ENCODE measurements around the gene DOCK9. TPM values are rescaled to one million over a fixed set of nuclear protein-coding genes. Genes with fewer than 3 reads are reported as not detected.

Gene DOCK9
- total RNA-seq, 1 donor from 2014 or later: 43.5 TPM

DNA sequence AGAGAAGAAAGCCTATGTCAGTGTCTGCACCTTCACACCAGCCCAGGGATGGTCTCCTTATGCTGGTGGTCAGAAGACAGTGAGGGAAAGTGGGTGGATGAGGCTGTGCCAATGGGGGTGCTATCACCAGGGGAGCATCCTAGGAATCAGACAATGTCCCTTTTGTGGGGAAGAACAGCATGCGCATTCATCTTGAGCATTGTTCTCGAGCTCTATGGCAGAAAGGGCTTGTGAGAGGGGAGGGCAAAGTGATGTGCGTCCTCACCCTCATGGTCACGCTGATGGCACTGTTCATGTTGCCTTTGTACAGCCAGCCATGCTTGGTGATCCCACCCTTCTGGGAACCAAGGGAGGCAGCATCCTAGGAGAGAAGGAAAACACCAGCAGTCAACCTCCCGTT, 56.1 kb downstream of the DOCK9 start:
- no peaks in the 10 kb centered on the region for H3K27me3 Mint-ChIP-seq
- peaks cover 67% of the 10 kb centered on the region for H3K36me3 Mint-ChIP-seq (ENCODE audit: low read depth)
- H3K4me1 Mint-ChIP-seq: peaks cover 24% of the 10 kb centered on the region
- no peak for DNase-seq
- intact Hi-C loops (cut with micrococcal nuclease): no loop called here
- H3K9me3 Mint-ChIP-seq: no peaks in the 10 kb centered on the region
- no peak overlapping the region for H3K27ac Mint-ChIP-seq
- no peak overlapping the region for H3K4me3 Mint-ChIP-seq

DNA sequence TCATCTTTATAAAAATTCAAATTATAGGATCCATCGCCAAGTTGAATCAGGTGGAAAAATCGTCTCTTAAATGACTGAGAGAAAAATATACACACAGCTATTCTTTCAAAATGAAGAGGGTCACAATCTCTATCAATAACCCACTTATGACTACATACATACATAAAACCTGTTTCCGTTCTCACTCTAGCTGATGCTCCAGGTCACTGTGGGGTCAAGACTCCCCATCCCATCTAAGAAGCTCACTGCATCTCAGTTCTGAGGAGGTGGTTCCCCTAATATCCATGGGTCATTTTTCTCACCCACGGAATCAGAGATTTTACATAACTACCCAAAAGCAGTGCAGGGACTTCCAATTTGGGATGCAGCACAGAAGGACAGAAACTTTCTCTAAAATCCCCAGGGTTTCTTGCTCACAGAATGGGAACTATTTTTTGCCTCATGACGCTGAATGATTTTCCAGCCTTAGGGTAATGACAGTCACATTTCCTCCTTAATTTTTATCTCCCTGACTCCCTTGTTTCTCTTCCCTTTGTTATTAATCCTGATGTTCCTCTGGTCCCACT, 56.8 kb downstream of the DOCK9 start:
- DNase-seq: no peak
- no peaks in the 10 kb centered on the region for H3K27me3 Mint-ChIP-seq
- H3K4me3 Mint-ChIP-seq: no peak overlapping the region
- intact Hi-C loops (cut with micrococcal nuclease): no loop called here
- H3K27ac Mint-ChIP-seq: no peak overlapping the region
- no peaks in the 10 kb centered on the region for H3K9me3 Mint-ChIP-seq
- H3K4me1 Mint-ChIP-seq: peaks cover 28% of the 10 kb centered on the region
- peaks cover 66% of the 10 kb centered on the region for H3K36me3 Mint-ChIP-seq (ENCODE audit: low read depth)

GRCh38 chr13:98919566-98919965, 58.3 kb downstream of the DOCK9 start:
- Mint-ChIP-seq H3K36me3 (ENCODE audit: low read depth) (peaks cover 66% of the 10 kb centered on the region), H3K4me3 (peak overlapping the region; percentile 6), H3K9me3 (no peaks in the 10 kb centered on the region), H3K4me1 (peaks cover 33% of the 10 kb centered on the region), H3K27ac (peak overlapping the region; percentile 42), H3K27me3 (no peaks in the 10 kb centered on the region)
- no peak for DNase-seq
- intact Hi-C loops (cut with micrococcal nuclease): loop anchor here (1.0 kb wide), 1 partner anchor 9 kb away; no protein-coding TSS in a partner anchor

DNA sequence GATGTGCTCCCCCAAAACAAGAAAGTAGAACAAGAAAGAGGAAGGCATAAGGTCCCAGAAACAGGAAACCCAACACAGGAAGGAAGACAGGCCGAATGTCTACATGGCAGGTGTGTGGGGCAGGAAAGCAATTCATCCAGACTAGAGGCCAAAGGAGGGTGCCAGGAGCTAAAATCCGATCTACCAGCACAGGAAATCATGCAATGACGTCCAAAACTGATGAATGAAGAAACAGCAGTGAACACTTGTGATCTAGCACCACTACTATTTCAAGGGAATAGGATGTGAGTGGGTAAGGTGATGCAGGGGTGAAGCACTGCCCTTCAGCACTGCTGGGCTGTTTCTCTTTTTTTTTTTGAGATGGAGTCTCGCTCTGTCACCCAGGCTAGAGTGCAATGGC, 59.1 kb downstream of the DOCK9 start:
- Mint-ChIP-seq H3K4me3 (no peak overlapping the region), H3K27ac (peak overlapping the region; percentile 42), H3K27me3 (no peaks in the 10 kb centered on the region), H3K4me1 (peaks cover 33% of the 10 kb centered on the region), H3K9me3 (no peaks in the 10 kb centered on the region), H3K36me3 (ENCODE audit: low read depth) (peaks cover 63% of the 10 kb centered on the region)
- intact Hi-C loops (cut with micrococcal nuclease): loop anchor here (1.0 kb wide), 1 partner anchor 8 kb away; no protein-coding TSS in a partner anchor
- peak; percentile 63 for DNase-seq

DNA sequence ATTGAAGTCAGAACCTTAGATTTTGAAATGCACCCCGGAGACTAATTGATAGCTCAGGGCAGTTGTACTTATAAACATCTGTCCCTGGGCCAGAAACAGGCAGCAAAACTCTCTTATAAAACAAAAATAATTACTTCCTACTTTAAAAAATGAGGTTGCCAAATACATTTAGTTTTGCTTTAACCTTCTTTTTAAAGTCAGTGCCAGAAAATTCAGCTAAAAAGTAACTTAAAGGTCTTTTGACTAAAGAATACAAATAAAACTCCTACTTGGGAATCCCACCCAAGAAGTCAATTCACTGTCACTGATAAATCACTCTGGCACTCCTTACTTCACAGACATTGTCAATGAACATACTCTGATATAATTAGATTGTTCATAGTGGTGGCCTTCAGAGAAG, 60.7 kb downstream of the DOCK9 start:
- Mint-ChIP-seq H3K27ac (no peak overlapping the region), H3K36me3 (ENCODE audit: low read depth) (peaks cover 56% of the 10 kb centered on the region), H3K4me3 (no peak overlapping the region), H3K4me1 (peaks cover 40% of the 10 kb centered on the region), H3K27me3 (no peaks in the 10 kb centered on the region), H3K9me3 (no peaks in the 10 kb centered on the region)
- intact Hi-C loops (cut with micrococcal nuclease): no loop called here
- no peak for DNase-seq

- Mint-ChIP-seq H3K27me3 (no peaks in the 10 kb centered on the region), H3K9me3 (no peaks in the 10 kb centered on the region), H3K4me1 (peaks cover 40% of the 10 kb centered on the region), H3K4me3 (no peak overlapping the region), H3K36me3 (ENCODE audit: low read depth) (peaks cover 54% of the 10 kb centered on the region), H3K27ac (no peak overlapping the region)
- no peak for DNase-seq
- intact Hi-C loops (cut with micrococcal nuclease): no loop called here
These were observed 61.5 kb downstream of the DOCK9 start for GRCh38 chr13:98916403-98916802.

GRCh38 chr13:98915981-98916380, 61.9 kb downstream of the DOCK9 start:
- Mint-ChIP-seq H3K9me3 (no peaks in the 10 kb centered on the region), H3K4me1 (peaks cover 42% of the 10 kb centered on the region), H3K27ac (no peak overlapping the region), H3K4me3 (no peak overlapping the region), H3K36me3 (ENCODE audit: low read depth) (peaks cover 51% of the 10 kb centered on the region), H3K27me3 (no peaks in the 10 kb centered on the region)
- no peak for DNase-seq
- intact Hi-C loops (cut with micrococcal nuclease): no loop called here

- H3K9me3 Mint-ChIP-seq: no peaks in the 10 kb centered on the region
- no peaks in the 10 kb centered on the region for H3K27me3 Mint-ChIP-seq
- H3K36me3 Mint-ChIP-seq (ENCODE audit: low read depth): peaks cover 47% of the 10 kb centered on the region
- H3K4me1 Mint-ChIP-seq: peaks cover 44% of the 10 kb centered on the region
- intact Hi-C loops (cut with micrococcal nuclease): no loop called here
- H3K4me3 Mint-ChIP-seq: no peak overlapping the region
- DNase-seq: no peak
- H3K27ac Mint-ChIP-seq: peak overlapping the region; percentile 7
These were observed 62.3 kb downstream of the DOCK9 start for GRCh38 chr13:98915563-98915962.

GRCh38 chr13:98913741-98914140, 64.1 kb downstream of the DOCK9 start:
- peaks cover 3% of the 10 kb centered on the region for H3K9me3 Mint-ChIP-seq
- H3K27ac Mint-ChIP-seq: no peak overlapping the region
- peaks cover 44% of the 10 kb centered on the region for H3K4me1 Mint-ChIP-seq
- peaks cover 45% of the 10 kb centered on the region for H3K36me3 Mint-ChIP-seq (ENCODE audit: low read depth)
- no peak overlapping the region for H3K4me3 Mint-ChIP-seq
- intact Hi-C loops (cut with micrococcal nuclease): loop anchor here (5.0 kb wide), 1 partner anchor 84 kb away; no protein-coding TSS in a partner anchor
- no peaks in the 10 kb centered on the region for H3K27me3 Mint-ChIP-seq
- DNase-seq: no peak

- DNase-seq: no peak
- peaks cover 39% of the 10 kb centered on the region for H3K4me1 Mint-ChIP-seq
- H3K27ac Mint-ChIP-seq: peak overlapping the region; percentile 32
These were observed 65.0 kb downstream of the DOCK9 start for GRCh38 chr13:98912846-98913245.

GRCh38 chr13:98910501-98910951, 67.3 kb downstream of the DOCK9 start:
- intact Hi-C loops (cut with micrococcal nuclease): loop anchor here (1.0 to 5.0 kb wide), 4 partner anchors 9 to 116 kb away; no protein-coding TSS in a partner anchor

More at GRCh38 chr13:98912846-98913245, 65.0 kb downstream of the DOCK9 start:
- H3K36me3 Mint-ChIP-seq (ENCODE audit: low read depth): peaks cover 42% of the 10 kb centered on the region
- H3K4me3 Mint-ChIP-seq: no peak overlapping the region
- peaks cover 3% of the 10 kb centered on the region for H3K9me3 Mint-ChIP-seq
- intact Hi-C loops (cut with micrococcal nuclease): loop anchor here (5.0 kb wide), 1 partner anchor 84 kb away; no protein-coding TSS in a partner anchor
- no peaks in the 10 kb centered on the region for H3K27me3 Mint-ChIP-seq

DNA sequence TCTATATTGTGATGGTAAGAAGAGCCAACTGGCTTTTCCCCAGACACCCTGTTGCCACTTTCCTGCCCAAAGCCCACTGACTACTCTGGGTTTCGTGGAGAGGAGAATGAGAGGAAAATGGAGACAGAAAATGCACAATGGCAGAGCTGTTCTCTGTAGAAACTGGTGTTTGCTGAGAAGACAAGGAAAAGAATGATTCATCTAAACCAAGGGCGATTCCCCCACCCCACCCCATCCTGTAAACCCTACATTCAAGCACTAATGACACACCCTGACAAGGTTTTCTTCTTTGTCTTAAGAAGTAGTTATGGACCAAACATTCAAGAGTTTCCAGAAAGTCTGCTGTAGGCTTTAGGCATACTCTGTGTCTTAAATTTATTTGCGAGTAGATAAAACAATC, 68.8 kb downstream of the DOCK9 start:
- H3K4me3 Mint-ChIP-seq: peak overlapping the region; percentile 61
- peak overlapping the region; percentile 90 for H3K27ac Mint-ChIP-seq
- H3K9me3 Mint-ChIP-seq: peaks cover 3% of the 10 kb centered on the region
- DNase-seq: peak; percentile 66
- H3K36me3 Mint-ChIP-seq (ENCODE audit: low read depth): peaks cover 46% of the 10 kb centered on the region
- intact Hi-C loops (cut with micrococcal nuclease): loop anchor here (1.0 kb wide), 1 partner anchor 19 kb away; no protein-coding TSS in a partner anchor
- no peaks in the 10 kb centered on the region for H3K27me3 Mint-ChIP-seq
- peaks cover 42% of the 10 kb centered on the region for H3K4me1 Mint-ChIP-seq

More at GRCh38 chr13:98910501-98910951, 67.3 kb downstream of the DOCK9 start:
- DNase-seq: peak; percentile 86
- H3K4me3 Mint-ChIP-seq: peak overlapping the region; percentile 56
- peaks cover 3% of the 10 kb centered on the region for H3K9me3 Mint-ChIP-seq
- H3K27ac Mint-ChIP-seq: peak overlapping the region; percentile 94
- H3K36me3 Mint-ChIP-seq (ENCODE audit: low read depth): peaks cover 44% of the 10 kb centered on the region
- H3K4me1 Mint-ChIP-seq: peaks cover 36% of the 10 kb centered on the region
- no peaks in the 10 kb centered on the region for H3K27me3 Mint-ChIP-seq

GRCh38 chr13:98906746-98907502, 70.9 kb downstream of the DOCK9 start:
- peaks cover 44% of the 10 kb centered on the region for H3K36me3 Mint-ChIP-seq (ENCODE audit: low read depth)
- H3K27me3 Mint-ChIP-seq: no peaks in the 10 kb centered on the region
- intact Hi-C loops (cut with micrococcal nuclease): no loop called here
- no peak for DNase-seq
- peaks cover 6% of the 10 kb centered on the region for H3K9me3 Mint-ChIP-seq
- peaks cover 35% of the 10 kb centered on the region for H3K4me1 Mint-ChIP-seq
- H3K27ac Mint-ChIP-seq: no peak overlapping the region
- no peak overlapping the region for H3K4me3 Mint-ChIP-seq

- Mint-ChIP-seq H3K4me3 (no peak overlapping the region), H3K27me3 (no peaks in the 10 kb centered on the region), H3K27ac (peak overlapping the region; percentile 22), H3K9me3 (peaks cover 6% of the 10 kb centered on the region), H3K36me3 (ENCODE audit: low read depth) (peaks cover 54% of the 10 kb centered on the region), H3K4me1 (peaks cover 27% of the 10 kb centered on the region)
- no peak for DNase-seq
- intact Hi-C loops (cut with micrococcal nuclease): no loop called here
These were observed 72.7 kb downstream of the DOCK9 start for GRCh38 chr13:98905199-98905598.
